ENCODE data around the gene ADAMTS6.

- TF ChIP-seq SMAD4 (CRISPR knock-in tag; IDR thresholded peaks at IDR 0.05) (no peak), NFE2L1 (CRISPR knock-in tag; IDR thresholded peaks at IDR 0.05) (no peak), STAT6 (CRISPR knock-in tag; conservative IDR thresholded peaks at IDR 0.05; ENCODE audit: low read depth) (no peak)
Measured at GRCh38 chr5:65383859-65384258, 97.9 kb downstream of the ADAMTS6 start.
